ENCODE measurements around the gene BAG5. TPM values are rescaled to one million over a fixed set of nuclear protein-coding genes. Genes with fewer than 3 reads are reported as not detected.
A peak's percentile ranks its signal among the peaks of the same experiment; 100 is the strongest.

The BAG5 gene
- total and polyA plus RNA-seq, 4 experiments from 2014 or later, result 33.1 to 39.5 (median 37.0) TPM

DNA sequence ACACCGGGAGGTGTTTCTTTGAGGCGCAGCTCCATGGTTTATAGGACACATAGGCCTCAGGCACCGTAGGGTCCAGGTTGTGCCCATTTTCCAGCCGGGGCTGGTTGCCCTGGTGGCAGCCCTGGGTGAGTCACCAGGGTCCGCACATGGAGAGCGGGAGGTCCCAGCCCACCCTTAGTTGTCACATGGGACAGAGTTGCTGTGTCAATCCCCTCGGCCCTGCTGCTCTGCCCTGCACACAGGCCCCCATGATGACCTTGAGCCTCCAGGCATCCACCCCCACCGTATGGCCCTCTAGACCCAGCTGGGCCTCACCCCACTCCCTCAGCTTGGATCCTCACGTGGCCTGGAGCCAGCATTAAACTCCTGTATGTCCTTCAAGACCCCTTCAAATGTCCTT is 25.8 kb downstream of the BAG5 start:
- Mint-ChIP-seq H3K4me1 (peaks cover 0 to 4% (median under 1%) of the 10 kb centered on the region in 4 donors), H3K4me3 (no peak overlapping the region), H3K27me3 (no peaks in the 10 kb centered on the region), H3K36me3 (no peaks in the 10 kb centered on the region), H3K9me3 (no peaks in the 10 kb centered on the region), H3K27ac (peak overlapping the region in 3 of 7 donors; percentile 5 to 83 (median 31))
- DNase-seq, result no peak
- ChIA-PET CTCF (ENCODE audit: partially characterized antibody) (interaction anchor here (1.3 to 1.6 kb wide), 2 partner anchors 10 to 15 kb away, joined by 3 read pairs; no protein-coding TSS in a partner anchor), POLR2A (ENCODE audit: partially characterized antibody) (no interaction called here)
- Histone ChIP-seq H3K27ac (ENCODE audit: low read depth, low read length) (no peak overlapping the region), H3K4me1 (ENCODE audit: insufficient read depth, low read length) (no peaks in the 10 kb centered on the region), H3K36me3 (ENCODE audit: insufficient read depth, low read length) (no peaks in the 10 kb centered on the region), H3K9me3 (ENCODE audit: control insufficient read depth in 1 of 2, low read length in 2 of 2) (no peaks in the 10 kb centered on the region), H3K4me3 (ENCODE audit: low read length in 2 of 2) (no peak overlapping the region), H3K27me3 (ENCODE audit: insufficient read depth, low read length) (no peaks in the 10 kb centered on the region)
- intact Hi-C loops (cut with micrococcal nuclease), result no loop called here

DNA sequence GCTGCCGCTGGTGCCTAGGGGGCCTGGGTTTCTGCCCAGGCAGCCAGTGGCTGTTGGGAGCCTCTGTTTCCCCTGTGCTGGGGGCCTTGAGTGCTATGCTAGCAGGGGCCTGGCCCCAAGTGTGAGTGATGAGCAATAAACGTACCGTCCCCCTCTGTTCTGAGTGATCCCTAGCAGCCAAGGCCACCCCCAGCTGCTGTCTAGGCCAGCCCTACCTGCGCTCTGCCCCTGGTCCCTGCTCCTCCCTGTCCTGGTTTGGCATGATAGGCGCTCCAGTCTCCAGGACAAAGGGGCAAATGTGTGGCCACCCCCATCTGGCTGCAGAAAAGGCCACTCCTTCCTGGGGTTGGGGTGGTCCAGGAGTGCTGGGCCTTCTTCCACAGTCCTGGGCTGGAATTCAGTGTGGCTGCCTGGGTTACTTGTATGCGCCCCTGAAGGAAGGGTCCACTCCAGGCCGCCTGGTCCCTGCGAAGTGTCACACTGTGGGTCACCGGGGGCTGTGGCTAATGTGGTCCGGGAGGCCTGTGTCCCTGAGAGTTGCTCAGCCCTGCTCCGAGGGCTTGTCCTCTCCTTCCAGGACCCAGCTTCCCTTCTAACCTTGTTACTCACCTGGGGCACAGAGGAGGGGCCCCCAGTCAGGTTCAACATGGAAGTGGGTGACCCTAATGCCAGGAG is 26.4 kb downstream of the BAG5 start:
- no peak overlapping the region for H3K27ac ChIP-seq (ENCODE audit: low read depth, low read length)
- no peaks in the 10 kb centered on the region for H3K36me3 ChIP-seq (ENCODE audit: insufficient read depth, low read length)
- no peak for DNase-seq
- POLR2A ChIA-PET (ENCODE audit: partially characterized antibody), result interaction anchor here (0.7 kb wide), 1 partner anchor 93 kb away, joined by 3 read pairs; no protein-coding TSS in a partner anchor
- Mint-ChIP-seq H3K9me3 (no peaks in the 10 kb centered on the region), H3K27ac (no peak overlapping the region), H3K27me3 (no peaks in the 10 kb centered on the region), H3K36me3 (no peaks in the 10 kb centered on the region), H3K4me3 (no peak overlapping the region), H3K4me1 (peaks cover 2 to 11% (median 4%) of the 10 kb centered on the region in 4 donors)
- CTCF ChIA-PET (ENCODE audit: partially characterized antibody), result interaction anchor here (1.3 to 1.6 kb wide), 2 partner anchors 11 to 15 kb away, joined by 3 read pairs; no protein-coding TSS in a partner anchor
- no peak overlapping the region for H3K4me3 ChIP-seq (ENCODE audit: low read length in 2 of 2)
- peaks cover under 1% of the 10 kb centered on the region for H3K4me1 ChIP-seq (ENCODE audit: insufficient read depth, low read length)
- intact Hi-C loops (cut with micrococcal nuclease), result no loop called here
- no peaks in the 10 kb centered on the region for H3K27me3 ChIP-seq (ENCODE audit: insufficient read depth, low read length)
- no peaks in the 10 kb centered on the region for H3K9me3 ChIP-seq (ENCODE audit: control insufficient read depth in 1 of 2, low read length in 2 of 2)

DNA sequence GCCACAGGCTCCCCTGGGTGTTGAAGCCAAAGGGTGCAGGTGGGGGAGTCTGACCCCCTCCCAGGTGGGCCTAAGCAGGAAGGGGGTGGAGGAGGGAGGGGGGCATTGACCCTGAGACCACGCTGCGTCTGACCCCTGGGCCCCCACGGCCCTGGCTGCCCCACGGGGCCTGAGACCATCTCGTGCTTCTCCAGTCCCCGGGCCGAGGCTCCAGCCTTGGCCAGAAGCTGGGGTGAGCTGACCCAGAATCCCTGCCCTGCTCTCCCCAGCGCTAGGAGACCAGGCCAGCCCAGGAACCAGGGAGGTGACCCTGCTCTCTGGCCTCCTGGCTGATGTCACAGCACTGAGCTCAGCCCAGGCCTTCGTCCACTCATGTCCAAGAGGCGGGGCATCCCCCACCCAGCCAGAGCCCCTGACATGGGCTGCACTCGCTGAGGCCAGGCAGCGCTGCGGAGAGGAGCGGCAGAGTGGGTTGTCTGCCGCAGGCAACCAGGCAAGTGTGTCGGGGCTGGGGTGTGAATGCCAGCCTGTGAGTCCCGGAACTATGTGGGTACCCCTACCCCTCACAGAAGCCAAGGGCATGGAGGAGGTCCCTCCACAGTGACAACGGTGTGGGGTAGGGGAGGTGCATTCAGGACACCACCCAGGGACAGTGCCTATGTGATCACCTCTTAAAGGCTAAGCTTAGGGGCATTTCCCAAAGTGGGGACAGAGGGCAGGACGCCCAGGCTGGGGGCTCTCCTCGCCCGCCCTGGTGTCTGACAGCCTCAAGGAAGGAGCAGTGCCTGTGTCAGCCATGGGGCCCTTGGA is 27.2 kb downstream of the BAG5 start:
- Mint-ChIP-seq H3K27ac (no peak overlapping the region), H3K9me3 (no peaks in the 10 kb centered on the region), H3K27me3 (no peaks in the 10 kb centered on the region), H3K4me1 (peaks cover 5 to 16% (median 9%) of the 10 kb centered on the region in 4 donors), H3K4me3 (no peak overlapping the region), H3K36me3 (no peaks in the 10 kb centered on the region)
- Histone ChIP-seq H3K27ac (ENCODE audit: low read depth, low read length) (no peak overlapping the region), H3K27me3 (ENCODE audit: insufficient read depth, low read length) (no peaks in the 10 kb centered on the region), H3K36me3 (ENCODE audit: insufficient read depth, low read length) (no peaks in the 10 kb centered on the region), H3K9me3 (ENCODE audit: control insufficient read depth in 1 of 2, low read length in 2 of 2) (no peaks in the 10 kb centered on the region), H3K4me1 (ENCODE audit: insufficient read depth, low read length) (peaks cover 8% of the 10 kb centered on the region), H3K4me3 (ENCODE audit: low read length in 2 of 2) (no peak overlapping the region)
- ChIA-PET CTCF (ENCODE audit: partially characterized antibody) (interaction anchor here (1.3 kb wide), 1 partner anchor 14 kb away, joined by 3 read pairs; no protein-coding TSS in a partner anchor), POLR2A (ENCODE audit: partially characterized antibody) (interaction anchor here (0.7 kb wide), 1 partner anchor 93 kb away, joined by 3 read pairs; no protein-coding TSS in a partner anchor)
- intact Hi-C loops (cut with micrococcal nuclease), result no loop called here
- DNase-seq, result no peak

- Mint-ChIP-seq H3K9me3 (no peaks in the 10 kb centered on the region), H3K4me3 (no peak overlapping the region), H3K27ac (no peak overlapping the region), H3K27me3 (no peaks in the 10 kb centered on the region), H3K36me3 (no peaks in the 10 kb centered on the region), H3K4me1 (peaks cover 8 to 23% (median 15%) of the 10 kb centered on the region in 4 donors)
- DNase-seq, result no peak
- POLR2A ChIA-PET (ENCODE audit: partially characterized antibody), result no interaction called here
- no peaks in the 10 kb centered on the region for H3K36me3 ChIP-seq (ENCODE audit: insufficient read depth, low read length)
- no peaks in the 10 kb centered on the region for H3K9me3 ChIP-seq (ENCODE audit: control insufficient read depth in 1 of 2, low read length in 2 of 2)
- H3K4me3 ChIP-seq (ENCODE audit: low read length in 2 of 2), result no peak overlapping the region
- H3K27ac ChIP-seq (ENCODE audit: low read depth, low read length), result no peak overlapping the region
- H3K27me3 ChIP-seq (ENCODE audit: insufficient read depth, low read length), result no peaks in the 10 kb centered on the region
- H3K4me1 ChIP-seq (ENCODE audit: insufficient read depth, low read length), result peaks cover 14% of the 10 kb centered on the region
- intact Hi-C loops (cut with micrococcal nuclease), result no loop called here
- CTCF ChIA-PET (ENCODE audit: partially characterized antibody), result no interaction called here
Observed at GRCh38 chr14:103534576-103535061, 27.8 kb downstream of the BAG5 start.

DNA sequence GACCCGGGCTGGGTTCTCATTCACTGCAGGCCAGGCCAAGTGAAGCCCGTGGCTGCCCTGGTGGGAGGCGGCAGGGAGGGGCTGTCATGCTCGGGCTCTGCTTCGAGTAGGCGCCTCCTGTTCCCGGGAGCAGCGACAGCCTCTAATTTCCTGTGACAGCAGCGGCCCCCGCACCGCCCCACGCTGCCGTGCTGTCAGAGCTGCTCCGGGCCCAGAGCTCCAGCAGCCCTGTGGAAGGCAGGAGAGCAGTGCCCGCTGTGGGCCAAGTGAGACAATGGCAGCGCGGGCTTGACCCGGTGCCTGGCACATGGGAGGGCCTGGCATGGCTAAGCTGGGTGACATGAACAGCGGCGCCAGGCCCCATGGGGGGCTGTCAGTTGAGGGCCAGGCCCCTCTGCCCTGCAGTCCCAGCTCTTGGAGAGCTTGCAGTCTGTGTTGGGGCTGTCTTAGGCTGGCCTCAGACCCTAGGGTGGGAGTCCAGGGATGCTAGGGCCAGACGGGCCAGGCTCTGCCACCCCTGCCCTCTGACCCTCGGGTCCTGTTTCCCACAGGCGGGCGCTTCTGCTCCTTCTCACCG is 28.4 kb downstream of the BAG5 start:
- CTCF ChIA-PET (ENCODE audit: partially characterized antibody), result interaction anchor here (1.6 kb wide), 1 partner anchor 16 kb away, joined by 6 read pairs; no protein-coding TSS in a partner anchor
- no peak for DNase-seq

DNA sequence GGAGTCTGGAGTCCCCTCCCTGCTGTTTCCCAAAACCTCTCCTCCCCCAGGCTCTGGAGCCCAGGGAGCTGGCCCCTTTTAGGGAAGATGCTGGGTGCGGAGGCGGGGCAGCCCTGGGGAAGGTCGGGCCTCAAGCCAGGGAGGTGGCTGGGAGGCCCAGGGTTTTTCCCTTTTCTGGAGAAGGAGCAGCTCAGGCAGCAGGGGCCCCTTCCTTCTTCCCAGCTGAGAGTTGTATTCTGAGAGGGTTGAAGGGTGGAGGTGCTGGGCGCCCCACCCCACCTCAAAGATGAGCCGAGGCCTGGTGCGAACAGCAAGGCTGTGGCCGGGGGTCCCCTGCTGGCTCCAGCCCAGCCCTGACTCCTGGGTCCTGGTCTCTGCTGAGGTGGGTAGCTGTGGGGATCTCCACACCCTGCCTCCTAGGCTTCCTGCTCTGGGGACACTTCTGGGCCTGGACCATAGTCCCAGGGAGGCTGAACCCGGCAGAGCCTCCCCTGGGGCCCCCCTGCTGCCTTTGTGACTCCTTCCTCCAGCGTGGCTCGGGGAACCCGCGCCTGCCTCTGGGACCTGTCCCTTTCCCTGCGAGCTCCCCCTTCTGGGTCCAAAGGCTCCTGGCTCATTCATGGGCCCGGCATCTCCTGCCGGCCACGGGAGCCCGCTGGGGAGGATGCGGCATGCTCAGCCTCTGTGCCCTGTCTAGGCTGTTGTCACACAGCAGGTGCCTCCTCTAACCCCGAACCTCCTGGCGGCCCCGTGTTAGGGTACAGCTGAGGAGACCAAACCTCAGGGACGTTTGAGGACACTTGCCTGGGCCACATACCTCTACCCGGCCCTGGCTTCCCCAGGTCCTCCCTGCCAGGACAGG is 29.1 kb downstream of the BAG5 start:
- peaks cover 23% of the 10 kb centered on the region for H3K4me1 ChIP-seq (ENCODE audit: insufficient read depth, low read length)
- no peaks in the 10 kb centered on the region for H3K36me3 ChIP-seq (ENCODE audit: insufficient read depth, low read length)
- Mint-ChIP-seq H3K4me3 (no peak overlapping the region), H3K36me3 (peaks cover 0 to 2% of the 10 kb centered on the region in 2 donors), H3K27ac (peak overlapping the region in 1 of 7 donors; percentile 18), H3K9me3 (no peaks in the 10 kb centered on the region), H3K4me1 (peaks cover 12 to 33% (median 19%) of the 10 kb centered on the region in 4 donors), H3K27me3 (no peaks in the 10 kb centered on the region)
- no peaks in the 10 kb centered on the region for H3K9me3 ChIP-seq (ENCODE audit: control insufficient read depth in 1 of 2, low read length in 2 of 2)
- intact Hi-C loops (cut with micrococcal nuclease), result no loop called here
- H3K27me3 ChIP-seq (ENCODE audit: insufficient read depth, low read length), result no peaks in the 10 kb centered on the region
- CTCF ChIA-PET (ENCODE audit: partially characterized antibody), result interaction anchor here (1.6 kb wide), 1 partner anchor 15 kb away, joined by 6 read pairs; no protein-coding TSS in a partner anchor
- POLR2A ChIA-PET (ENCODE audit: partially characterized antibody), result no interaction called here
- H3K27ac ChIP-seq (ENCODE audit: low read depth, low read length), result no peak overlapping the region
- H3K4me3 ChIP-seq (ENCODE audit: low read length in 2 of 2), result no peak overlapping the region
- no peak for DNase-seq

More for the DNA sequence above, 28.4 kb downstream of the BAG5 start:
- H3K4me3 ChIP-seq (ENCODE audit: low read length in 2 of 2), result no peak overlapping the region
- no peaks in the 10 kb centered on the region for H3K27me3 ChIP-seq (ENCODE audit: insufficient read depth, low read length)
- intact Hi-C loops (cut with micrococcal nuclease), result no loop called here
- no peak overlapping the region for H3K4me3 Mint-ChIP-seq
- H3K27ac ChIP-seq (ENCODE audit: low read depth, low read length), result no peak overlapping the region
- H3K36me3 ChIP-seq (ENCODE audit: insufficient read depth, low read length), result no peaks in the 10 kb centered on the region
- no peaks in the 10 kb centered on the region for H3K9me3 Mint-ChIP-seq
- no peaks in the 10 kb centered on the region for H3K27me3 Mint-ChIP-seq
- POLR2A ChIA-PET (ENCODE audit: partially characterized antibody), result no interaction called here
- H3K9me3 ChIP-seq (ENCODE audit: control insufficient read depth in 1 of 2, low read length in 2 of 2), result no peaks in the 10 kb centered on the region
- H3K4me1 Mint-ChIP-seq, result peaks cover 11 to 27% (median 17%) of the 10 kb centered on the region in 4 donors
- H3K27ac Mint-ChIP-seq, result no peak overlapping the region
- peaks cover 18% of the 10 kb centered on the region for H3K4me1 ChIP-seq (ENCODE audit: insufficient read depth, low read length)
- no peaks in the 10 kb centered on the region for H3K36me3 Mint-ChIP-seq

Data from CD4-positive, alpha-beta memory T cell (primary cell).